Thyroid gland (tissue), 4 donors: ENCODE results near the gene FBP2.

Experiments used
- POLR2A ChIP-seq, 2 donors: fragments of 450-650 bp; IDR thresholded peaks; one replicate each; pipeline ENCODE4 v1.6.1; 2017; ENCODE audit warnings: antibody characterized with exemption in 2 of 2, mild to moderate bottlenecking in 2 of 2, moderate library complexity in 1 of 2
- TF ChIP-seq, protein P1 (sequence below), 6 experiments: fragments of 200-600 bp in 3 of 6; fragments of 450-650 bp in 3 of 6; sonication (generic) in 3 of 6; IDR thresholded peaks; one replicate each; pipeline ENCODE4 v1.5.1; 2016 to 2019; ENCODE audit warnings: antibody characterized with exemption in 6 of 6, mild to moderate bottlenecking in 2 of 6, inconsistent platforms in 1 of 6, moderate library complexity in 1 of 6

- TF ChIP-seq, protein P1, sequence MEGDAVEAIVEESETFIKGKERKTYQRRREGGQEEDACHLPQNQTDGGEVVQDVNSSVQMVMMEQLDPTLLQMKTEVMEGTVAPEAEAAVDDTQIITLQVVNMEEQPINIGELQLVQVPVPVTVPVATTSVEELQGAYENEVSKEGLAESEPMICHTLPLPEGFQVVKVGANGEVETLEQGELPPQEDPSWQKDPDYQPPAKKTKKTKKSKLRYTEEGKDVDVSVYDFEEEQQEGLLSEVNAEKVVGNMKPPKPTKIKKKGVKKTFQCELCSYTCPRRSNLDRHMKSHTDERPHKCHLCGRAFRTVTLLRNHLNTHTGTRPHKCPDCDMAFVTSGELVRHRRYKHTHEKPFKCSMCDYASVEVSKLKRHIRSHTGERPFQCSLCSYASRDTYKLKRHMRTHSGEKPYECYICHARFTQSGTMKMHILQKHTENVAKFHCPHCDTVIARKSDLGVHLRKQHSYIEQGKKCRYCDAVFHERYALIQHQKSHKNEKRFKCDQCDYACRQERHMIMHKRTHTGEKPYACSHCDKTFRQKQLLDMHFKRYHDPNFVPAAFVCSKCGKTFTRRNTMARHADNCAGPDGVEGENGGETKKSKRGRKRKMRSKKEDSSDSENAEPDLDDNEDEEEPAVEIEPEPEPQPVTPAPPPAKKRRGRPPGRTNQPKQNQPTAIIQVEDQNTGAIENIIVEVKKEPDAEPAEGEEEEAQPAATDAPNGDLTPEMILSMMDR (IDR thresholded peaks at IDR 0.05) = no peak
- TF ChIP-seq POLR2A (IDR thresholded peaks at IDR 0.05) = no peak
These were observed 76.4 kb downstream of the FBP2 start for GRCh38 chr9:94517254-94517653.
